AG04450 (cell line): Measurements from ENCODE around the gene RPL31. TPM values are rescaled to one million over a fixed set of nuclear protein-coding genes. Genes with fewer than 3 reads are reported as not detected.

Experiments
- CTCF ChIA-PET: fragments of 300-600, 350-600 bp; formaldehyde crosslinking; extraction: SDS; loops from one replicate; lab custom pipeline; 2022; ENCODE audit warnings: antibody characterized with exemption, inconsistent platforms; lab: Charles Lee
- POLR2A ChIA-PET: fragments of 350-600 bp; formaldehyde crosslinking; extraction: SDS; loops from one replicate; lab custom pipeline; 2021; ENCODE audit warnings: antibody characterized with exemption, inconsistent platforms; lab: Yijun Ruan, JAX
- DNase-seq: peaks from one replicate; pipeline ENCODE4 v3.0.0-alpha.2; 2011; ENCODE audit warnings: low read depth, low spot score
- H3K27ac ChIP-seq: one replicate; pipeline ENCODE4 v1.5.1; 2012; ENCODE audit warnings: low read depth, low read length, control low read depth
- H3K27me3 ChIP-seq: one replicate; pipeline ENCODE4 v1.6.0; 2012; ENCODE audit warnings: low read length; ENCODE audit not compliant: control insufficient read depth, insufficient read depth
- H3K4me3 ChIP-seq: 2 replicates; pipeline ENCODE4 v1.5.1; 2011; ENCODE audit warnings: mild to moderate bottlenecking, low read depth, low read length, control low read depth
- H3K9me3 ChIP-seq: 2 replicates; pipeline ENCODE4 v1.5.1; 2012; ENCODE audit warnings: low read length; ENCODE audit not compliant: control insufficient read depth, insufficient read depth
- polyA plus RNA-seq: library from polyadenylated mRNA; depleted of rRNA; stranded (reverse); fragments of >200 nt; gene quantifications from 2 replicates; pipeline ENCODE4 v1.2.3, GENCODE V29; 2011
- TF ChIP-seq, protein P1 (sequence below): IDR thresholded peaks from 2 replicates; pipeline ENCODE4 v1.5.1; 2011; ENCODE audit warnings: low read depth, low read length, control low read depth, inconsistent platforms

The RPL31 gene
- polyA plus RNA-seq, 1 experiment = 2,534 TPM

DNA sequence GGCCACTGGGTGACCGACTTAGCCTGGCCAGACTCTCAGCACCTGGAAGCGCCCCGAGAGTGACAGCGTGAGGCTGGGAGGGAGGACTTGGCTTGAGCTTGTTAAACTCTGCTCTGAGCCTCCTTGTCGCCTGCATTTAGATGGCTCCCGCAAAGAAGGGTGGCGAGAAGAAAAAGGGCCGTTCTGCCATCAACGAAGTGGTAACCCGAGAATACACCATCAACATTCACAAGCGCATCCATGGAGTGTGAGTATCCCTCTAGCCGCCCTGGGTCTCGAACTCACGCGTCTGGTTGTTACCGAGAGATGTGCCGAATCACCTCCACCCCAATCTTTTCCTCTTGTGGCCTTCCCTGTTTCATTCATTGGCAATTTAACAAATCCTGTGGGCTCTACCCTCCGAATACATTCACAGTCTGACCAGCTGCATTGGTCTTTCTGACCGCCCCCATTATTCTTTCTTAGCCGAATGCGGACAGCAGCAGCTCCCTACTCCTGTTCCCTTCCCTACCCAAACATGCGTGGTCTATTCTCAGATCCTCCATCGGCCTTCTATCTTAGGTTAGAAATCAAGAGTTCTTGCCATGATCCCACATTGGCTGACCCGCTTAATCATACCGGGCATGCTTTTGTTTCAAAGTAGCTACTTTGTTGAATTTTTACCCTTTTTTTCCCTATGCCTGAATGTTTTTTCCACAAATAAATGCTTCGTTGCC, 631 bp downstream of the RPL31 start:
- DNase-seq = no peak
- Histone ChIP-seq H3K27ac (peak overlapping the region; percentile 88), H3K4me3 (peak overlapping the region; percentile 96), H3K27me3 (no peaks in the 10 kb centered on the region), H3K9me3 (peaks cover 4% of the 10 kb centered on the region; the same call in 1 of the 2 replicates)
- ChIA-PET POLR2A (interaction anchor here (0.8 to 2.0 kb wide), 10 partner anchors 10 to 440 kb away, joined by 3 to 8 read pairs (median 4); partner anchors contain the start of gene PDCL3), CTCF (interaction anchor here (1.1 to 3.9 kb wide), 5 partner anchors 10 to 396 kb away, joined by 3 to 32 read pairs (median 9); no protein-coding TSS in a partner anchor)
- TF ChIP-seq, protein P1, sequence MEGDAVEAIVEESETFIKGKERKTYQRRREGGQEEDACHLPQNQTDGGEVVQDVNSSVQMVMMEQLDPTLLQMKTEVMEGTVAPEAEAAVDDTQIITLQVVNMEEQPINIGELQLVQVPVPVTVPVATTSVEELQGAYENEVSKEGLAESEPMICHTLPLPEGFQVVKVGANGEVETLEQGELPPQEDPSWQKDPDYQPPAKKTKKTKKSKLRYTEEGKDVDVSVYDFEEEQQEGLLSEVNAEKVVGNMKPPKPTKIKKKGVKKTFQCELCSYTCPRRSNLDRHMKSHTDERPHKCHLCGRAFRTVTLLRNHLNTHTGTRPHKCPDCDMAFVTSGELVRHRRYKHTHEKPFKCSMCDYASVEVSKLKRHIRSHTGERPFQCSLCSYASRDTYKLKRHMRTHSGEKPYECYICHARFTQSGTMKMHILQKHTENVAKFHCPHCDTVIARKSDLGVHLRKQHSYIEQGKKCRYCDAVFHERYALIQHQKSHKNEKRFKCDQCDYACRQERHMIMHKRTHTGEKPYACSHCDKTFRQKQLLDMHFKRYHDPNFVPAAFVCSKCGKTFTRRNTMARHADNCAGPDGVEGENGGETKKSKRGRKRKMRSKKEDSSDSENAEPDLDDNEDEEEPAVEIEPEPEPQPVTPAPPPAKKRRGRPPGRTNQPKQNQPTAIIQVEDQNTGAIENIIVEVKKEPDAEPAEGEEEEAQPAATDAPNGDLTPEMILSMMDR = no peak

DNA sequence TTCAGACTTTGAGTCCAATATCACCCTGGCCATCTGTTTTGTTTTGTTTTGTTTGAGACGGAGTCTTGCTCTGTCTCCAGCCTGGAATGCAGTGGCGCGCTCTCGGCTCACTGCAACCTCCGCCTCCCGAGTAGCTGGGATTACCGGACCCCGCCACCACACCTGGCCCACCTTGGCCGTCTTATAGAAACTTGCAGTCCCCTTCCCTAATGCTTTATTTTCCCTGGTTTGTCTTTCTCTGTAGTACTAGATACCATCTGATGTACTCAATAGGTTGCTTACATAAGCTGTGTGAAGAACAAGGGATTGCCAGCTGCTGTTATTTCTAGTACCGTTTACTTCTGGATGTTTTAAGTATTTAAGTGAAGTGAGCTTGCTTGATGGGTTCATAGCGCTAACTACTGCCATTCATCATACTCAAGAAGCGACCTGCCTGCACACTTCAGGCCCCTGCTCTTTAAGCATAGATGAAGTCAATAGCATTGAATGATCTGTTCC, 1.2 kb downstream of the RPL31 start:
- TF ChIP-seq, protein P1 = no peak
- peak overlapping the region; percentile 96 for H3K4me3 ChIP-seq
- no peaks in the 10 kb centered on the region for H3K27me3 ChIP-seq
- H3K27ac ChIP-seq = no peak overlapping the region
- POLR2A ChIA-PET = interaction anchor here (0.7 to 2.0 kb wide), 4 partner anchors 67 to 270 kb away, joined by 3 to 8 read pairs (median 6); partner anchors contain the start of gene CNOT11
- CTCF ChIA-PET = interaction anchor here (0.5 to 3.9 kb wide), 6 partner anchors 9 to 1107 kb away, joined by 3 to 32 read pairs (median 7); no protein-coding TSS in a partner anchor
- DNase-seq = no peak
- peaks cover 4% of the 10 kb centered on the region; the same call in 1 of the 2 replicates for H3K9me3 ChIP-seq

GRCh38 chr2:101004620-101005325, 2.7 kb downstream of the RPL31 start:
- TF ChIP-seq, protein P1 = no peak
- DNase-seq = no peak
- Histone ChIP-seq H3K9me3 (peaks cover 4% of the 10 kb centered on the region; the same call in 1 of the 2 replicates), H3K27me3 (no peaks in the 10 kb centered on the region), H3K27ac (peak overlapping the region; percentile 31), H3K4me3 (peak overlapping the region; percentile 96)
- ChIA-PET CTCF (interaction anchor here (0.9 to 3.9 kb wide), 2 partner anchors 8 to 275 kb away, joined by 5 to 32 read pairs; no protein-coding TSS in a partner anchor), POLR2A (no interaction called here)

DNA sequence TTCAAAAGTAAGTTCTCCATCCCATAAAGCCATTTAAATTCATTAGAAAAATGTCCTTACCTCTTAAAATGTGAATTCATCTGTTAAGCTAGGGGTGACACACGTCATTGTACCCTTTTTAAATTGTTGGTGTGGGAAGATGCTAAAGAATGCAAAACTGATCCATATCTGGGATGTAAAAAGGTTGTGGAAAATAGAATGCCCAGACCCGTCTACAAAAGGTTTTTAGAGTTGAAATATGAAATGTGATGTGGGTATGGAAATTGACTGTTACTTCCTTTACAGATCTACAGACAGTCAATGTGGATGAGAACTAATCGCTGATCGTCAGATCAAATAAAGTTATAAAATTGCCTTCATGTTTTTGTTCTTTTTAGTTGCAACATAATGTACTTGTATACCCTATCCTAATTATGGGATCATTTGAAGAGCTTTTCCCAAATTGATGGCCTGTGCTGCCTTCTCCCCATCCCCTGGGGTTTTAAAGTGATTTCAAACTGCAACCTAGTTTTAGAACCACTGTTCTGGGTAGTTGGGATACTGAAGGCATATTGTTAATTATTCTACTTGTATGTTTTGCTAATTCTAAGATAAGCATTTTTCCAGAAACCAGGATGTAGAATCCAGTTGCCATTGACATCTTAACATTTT, 4.1 kb downstream of the RPL31 start:
- no peaks in the 10 kb centered on the region for H3K27me3 ChIP-seq
- no peak overlapping the region for H3K27ac ChIP-seq
- TF ChIP-seq, protein P1 = no peak
- POLR2A ChIA-PET = no interaction called here
- DNase-seq = no peak
- CTCF ChIA-PET = interaction anchor here (1.1 to 1.5 kb wide), 5 partner anchors 11 to 399 kb away, joined by 3 to 8 read pairs (median 3); no protein-coding TSS in a partner anchor
- peaks cover 4% of the 10 kb centered on the region; the same call in 1 of the 2 replicates for H3K9me3 ChIP-seq
- H3K4me3 ChIP-seq = no peak overlapping the region
